Hepatocyte (in vitro differentiated cells): Measurements from ENCODE around the gene CBY2.
"Not testable (repeated sequence)": the region's sequence is repeated elsewhere in the genome, so short reads cannot be mapped to it uniquely, and the experiment has no call there.

ENCODE experiments used
- CTCF ChIP-seq: fragments of 200-600 bp; sonication (generic); IDR thresholded peaks from 2 replicates; pipeline ENCODE4 v1.5.1; 2016; ENCODE audit warnings: antibody characterized with exemption, mild to moderate bottlenecking; ENCODE audit not compliant: poor library complexity
- EZH2 ChIP-seq: fragments of 200-600 bp; sonication (generic); IDR thresholded peaks from 2 replicates; pipeline ENCODE4 v1.6.1; 2016; ENCODE audit warnings: antibody characterized with exemption, mild to moderate bottlenecking, borderline replicate concordance

- not testable (repeated sequence) for TF ChIP-seq CTCF, EZH2
These were observed 32.5 kb upstream of the CBY2 start for GRCh38 chr13:45669626-45670025.
